NCI-H1417 treated with DMSO at 0.1 percent for 48 hours (cell line): Measurements from ENCODE around the gene DNAL1.

Source experiments
- DNase-seq: peaks from one replicate; lab custom pipeline; 2025; lab: John Stamatoyannopoulos, UW

DNAL1 gene

DNA sequence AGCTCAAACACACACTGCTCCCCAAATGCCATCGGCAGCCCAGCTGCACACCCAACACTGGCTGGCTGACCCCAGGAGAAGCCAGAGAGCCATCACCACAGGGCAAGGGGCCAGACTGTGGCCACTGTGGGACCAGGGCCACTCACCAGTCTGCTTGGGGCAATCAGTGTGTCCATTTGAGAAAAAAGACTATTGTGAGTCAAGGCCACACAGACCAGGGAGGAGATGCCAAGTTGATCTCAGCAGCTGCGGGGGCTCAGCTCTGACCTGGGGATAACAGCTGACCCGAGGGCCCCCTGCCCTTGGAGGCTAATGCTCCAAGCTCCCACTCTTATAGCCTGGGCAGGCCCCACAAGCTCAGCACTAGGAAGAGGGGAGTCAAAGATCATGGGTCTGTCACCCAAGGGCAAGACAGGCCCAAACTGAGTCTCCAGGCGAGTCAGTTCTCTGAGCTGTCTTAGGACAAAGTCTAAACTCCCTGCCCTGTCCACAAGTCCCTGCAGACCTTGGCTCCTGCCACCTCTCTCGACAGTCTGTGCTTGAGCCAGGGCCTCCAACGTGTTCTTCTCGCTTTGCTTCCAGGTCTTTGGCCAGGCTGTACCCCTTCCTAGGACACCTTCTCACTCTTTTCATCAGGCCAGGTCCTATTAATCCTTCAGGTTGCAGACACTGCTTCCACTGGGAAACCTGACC is 99.5 kb downstream of the DNAL1 start:
- DNase-seq: no peak

DNA sequence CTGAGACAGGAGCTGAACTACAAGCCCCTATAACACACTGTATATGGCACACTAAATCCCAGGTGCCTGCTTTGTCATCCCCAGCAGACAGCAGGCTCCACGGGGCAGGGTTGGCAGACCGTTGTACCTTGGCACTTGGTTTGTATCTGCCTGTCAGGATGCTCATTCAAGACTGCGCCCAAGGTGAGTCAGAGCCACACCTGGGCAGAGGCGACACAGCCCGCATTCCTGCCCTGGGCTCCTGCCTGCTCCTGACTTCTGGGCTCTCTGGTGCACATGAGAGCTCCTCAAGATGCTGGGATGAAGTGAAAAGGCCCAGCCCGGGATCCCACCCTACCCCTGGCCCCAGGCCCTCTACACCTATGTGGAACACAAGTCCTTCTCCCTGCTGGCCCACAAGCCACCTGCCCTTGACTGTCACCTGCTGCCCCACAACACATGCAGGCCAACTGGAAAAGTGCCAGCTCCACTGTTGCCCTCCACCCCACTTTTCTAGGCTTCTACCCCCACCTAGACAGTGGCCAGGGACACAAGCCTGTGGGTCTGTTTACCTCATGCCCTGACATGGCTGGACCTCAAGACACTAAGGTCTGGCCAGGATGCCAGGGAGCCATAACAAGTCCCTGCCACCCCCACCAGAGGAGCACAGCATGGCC is 100.2 kb downstream of the DNAL1 start:
- no peak for DNase-seq

DNA sequence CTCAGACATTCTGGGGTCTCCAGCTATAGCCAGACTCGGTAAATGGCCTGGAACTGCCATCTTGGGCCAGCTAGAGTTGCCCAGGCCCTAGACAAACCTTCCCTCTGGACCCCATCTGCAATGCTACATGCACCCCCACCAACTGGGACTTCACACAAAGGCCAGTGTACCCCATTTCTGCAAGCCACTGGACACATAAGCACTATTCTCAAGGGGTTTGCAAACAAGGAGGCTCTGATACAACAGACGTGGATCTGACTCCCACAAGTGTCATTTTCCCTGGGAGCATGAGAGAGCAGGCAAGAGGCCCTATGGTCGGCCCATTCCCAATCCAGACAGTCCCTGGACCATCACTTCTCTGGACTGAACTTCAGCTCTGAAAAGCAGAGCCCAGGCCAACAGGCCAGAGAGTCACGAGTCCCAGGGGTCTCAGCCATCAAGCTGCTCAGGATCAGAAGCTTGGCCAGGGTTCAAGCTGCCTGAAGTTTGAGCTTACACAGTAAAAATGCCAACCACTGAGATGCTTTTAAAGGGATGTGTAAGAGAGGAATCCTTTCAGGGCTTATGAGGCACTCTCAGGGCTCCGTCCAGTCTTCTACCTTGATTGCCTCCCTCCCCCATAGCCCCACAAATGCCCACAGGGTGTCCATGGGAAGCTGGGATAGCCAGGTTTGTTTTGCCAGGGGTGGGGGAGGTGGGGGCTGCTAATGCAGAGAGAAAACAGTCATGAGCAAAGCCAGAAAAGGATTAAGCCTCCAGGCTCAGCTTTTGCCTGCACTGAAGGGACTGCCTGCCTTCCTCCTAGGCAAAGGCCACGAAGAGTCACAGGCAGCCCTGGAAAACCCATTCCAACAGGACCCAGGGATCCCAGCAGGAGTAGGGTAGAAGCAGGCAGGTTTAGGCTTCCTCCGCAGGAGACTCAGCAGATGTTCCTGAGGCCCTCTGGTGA is 101.1 kb downstream of the DNAL1 start:
- DNase-seq: no peak

- no peak for DNase-seq
Measured at GRCh38 chr14:73746520-73747378, 102.0 kb downstream of the DNAL1 start.

DNA sequence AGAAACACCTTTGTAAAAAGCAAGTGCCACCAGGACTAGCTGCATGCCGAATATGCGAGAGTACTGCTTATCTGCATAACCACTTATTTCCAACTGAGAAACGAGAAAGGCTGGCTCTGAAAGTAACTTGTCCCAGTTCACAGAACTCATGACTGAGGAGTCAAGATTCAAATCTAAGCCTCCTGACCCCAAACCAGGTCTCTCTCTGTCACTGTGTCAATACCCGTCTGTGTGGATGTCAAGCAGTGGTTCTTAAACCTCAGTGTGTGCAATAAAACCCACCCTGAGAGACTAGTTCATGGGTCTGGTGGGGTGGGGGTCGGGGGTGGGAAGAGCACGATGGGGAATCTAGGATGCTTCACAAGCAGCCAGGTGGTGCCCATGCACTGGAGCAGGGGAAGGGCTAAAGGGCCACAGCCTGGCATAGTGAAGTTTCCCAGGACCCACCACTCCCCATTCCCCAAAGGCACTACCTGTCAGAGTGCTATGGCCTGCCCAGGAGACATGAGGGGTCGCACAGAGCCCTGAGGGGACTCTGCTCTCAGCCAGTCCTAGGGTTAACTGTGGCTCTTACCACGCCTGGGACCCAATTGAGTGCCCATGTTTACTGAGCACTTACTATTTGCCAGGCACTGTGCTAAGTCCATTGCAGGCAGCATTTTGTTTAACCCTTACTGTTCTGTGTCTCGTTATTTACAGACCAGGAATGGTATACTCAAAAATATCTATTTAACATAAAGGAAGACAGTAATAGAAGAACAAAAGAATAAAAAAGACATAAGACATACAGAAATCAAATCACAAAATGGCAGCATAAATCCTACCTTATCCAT is 102.8 kb downstream of the DNAL1 start:
- DNase-seq: no peak

DNA sequence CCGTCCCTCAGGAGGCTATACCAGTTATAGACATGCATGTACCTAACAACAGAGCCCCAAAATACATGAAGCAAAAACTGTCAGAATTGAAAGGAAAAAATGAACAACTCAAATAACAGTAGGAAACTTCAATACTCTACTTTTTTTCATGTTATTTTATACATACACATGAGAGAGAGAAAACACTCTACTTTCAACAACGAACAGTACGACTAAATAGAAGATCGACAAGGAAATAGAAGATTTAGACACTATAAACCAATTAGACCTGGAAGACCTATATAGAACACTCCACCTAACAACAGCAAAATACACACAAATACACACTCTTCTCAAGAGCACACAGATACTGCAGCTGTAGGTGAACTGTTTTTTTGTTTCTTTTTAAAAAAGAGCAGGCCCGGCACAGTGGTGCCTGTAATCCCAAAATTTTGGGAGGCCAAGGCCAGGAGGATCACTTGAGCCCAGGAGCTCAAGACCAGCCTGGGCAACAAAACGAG is 104.1 kb downstream of the DNAL1 start:
- DNase-seq: no peak

DNA sequence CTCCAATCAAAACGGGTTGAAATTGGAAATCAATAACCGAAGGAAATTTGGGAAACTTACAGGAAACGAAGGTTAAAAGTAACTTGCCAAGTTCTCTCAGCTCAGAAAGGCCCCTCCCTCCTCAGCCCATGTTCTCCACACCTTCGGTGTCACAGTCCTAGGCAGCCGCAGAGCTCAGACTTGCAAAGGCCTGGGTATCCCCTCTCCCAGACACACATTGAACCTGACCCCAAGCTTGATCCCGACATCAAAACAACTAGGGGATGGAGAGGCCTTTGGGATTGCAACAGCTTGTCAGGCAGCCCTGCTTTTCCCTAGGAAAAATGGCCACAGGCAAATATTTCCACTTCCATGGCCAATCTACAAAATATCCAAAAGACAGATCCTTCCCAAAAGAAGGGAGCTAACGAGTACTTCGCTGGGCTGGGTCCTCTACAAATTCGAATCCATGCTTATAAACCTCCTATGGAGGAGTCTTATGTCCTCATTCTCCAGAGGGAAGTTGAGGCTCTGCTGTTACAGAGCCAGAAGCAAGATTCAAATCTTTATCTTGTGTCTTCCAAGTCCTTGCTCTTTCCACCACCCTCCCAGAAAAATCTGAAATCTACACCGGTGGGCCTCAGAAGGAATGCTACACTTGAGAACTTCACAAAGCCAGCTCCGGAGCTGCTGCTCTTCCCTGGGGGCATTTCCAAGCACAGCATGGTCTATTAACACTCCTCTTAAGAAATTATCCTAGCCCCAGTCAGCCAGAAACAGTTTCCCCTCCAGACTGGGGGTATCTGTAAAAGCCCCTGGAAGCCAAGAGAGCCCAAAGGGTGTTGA is 105.1 kb downstream of the DNAL1 start:
- DNase-seq: no peak

DNA sequence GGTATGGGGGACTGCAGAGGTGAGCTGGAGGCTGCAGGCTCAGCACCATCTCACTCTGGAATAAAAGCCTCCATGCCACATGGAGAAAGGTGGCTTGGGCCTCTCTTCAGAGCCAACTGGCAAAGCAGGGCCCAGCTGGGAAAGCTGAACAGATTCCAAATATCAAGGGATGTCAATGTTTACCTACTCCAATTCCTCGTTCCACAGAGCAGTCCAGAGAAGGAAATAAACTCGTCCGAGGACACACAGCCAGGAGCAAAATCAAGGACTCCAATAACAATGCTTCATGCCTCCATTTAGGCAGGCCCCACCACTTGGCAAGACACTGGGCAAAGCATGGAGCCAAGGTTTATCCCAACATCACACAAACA is 105.7 kb downstream of the DNAL1 start:
- no peak for DNase-seq

DNA sequence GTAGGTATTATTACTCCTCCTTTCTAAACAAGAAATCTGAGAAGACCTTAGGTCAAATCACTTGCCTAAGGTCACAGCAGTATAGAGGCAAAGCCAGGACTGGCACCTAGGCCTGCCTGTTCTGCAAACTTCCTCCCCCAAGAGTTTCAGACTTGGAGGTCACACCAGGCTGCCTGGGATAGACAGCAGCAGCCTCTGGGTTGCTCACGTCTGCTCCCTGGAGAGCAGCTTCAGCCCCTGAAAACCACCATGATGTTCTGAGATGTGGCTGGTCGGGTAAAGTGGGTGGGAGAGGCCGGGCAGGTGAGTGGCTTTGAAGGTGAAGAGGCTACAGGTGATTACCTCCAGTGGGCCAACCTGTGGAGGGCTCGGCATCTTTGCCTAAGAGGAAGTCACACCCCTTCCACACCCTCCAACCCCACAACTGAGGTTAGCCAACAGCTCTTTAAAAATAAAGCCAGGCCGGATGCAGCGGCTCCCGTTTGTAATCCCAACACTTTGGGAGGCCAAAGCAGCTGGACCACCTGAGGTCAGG is 106.4 kb downstream of the DNAL1 start:
- no peak for DNase-seq

GRCh38 chr14:73752297-73752992 is 107.7 kb downstream of the DNAL1 start:
- no peak for DNase-seq
